ENCODE data around the gene UBXN4. TPM values are rescaled to one million over a fixed set of nuclear protein-coding genes. Genes with fewer than 3 reads are reported as not detected.

Gene UBXN4
- total RNA-seq, 1 donor from 2014 or later, result 36.6 TPM

DNA sequence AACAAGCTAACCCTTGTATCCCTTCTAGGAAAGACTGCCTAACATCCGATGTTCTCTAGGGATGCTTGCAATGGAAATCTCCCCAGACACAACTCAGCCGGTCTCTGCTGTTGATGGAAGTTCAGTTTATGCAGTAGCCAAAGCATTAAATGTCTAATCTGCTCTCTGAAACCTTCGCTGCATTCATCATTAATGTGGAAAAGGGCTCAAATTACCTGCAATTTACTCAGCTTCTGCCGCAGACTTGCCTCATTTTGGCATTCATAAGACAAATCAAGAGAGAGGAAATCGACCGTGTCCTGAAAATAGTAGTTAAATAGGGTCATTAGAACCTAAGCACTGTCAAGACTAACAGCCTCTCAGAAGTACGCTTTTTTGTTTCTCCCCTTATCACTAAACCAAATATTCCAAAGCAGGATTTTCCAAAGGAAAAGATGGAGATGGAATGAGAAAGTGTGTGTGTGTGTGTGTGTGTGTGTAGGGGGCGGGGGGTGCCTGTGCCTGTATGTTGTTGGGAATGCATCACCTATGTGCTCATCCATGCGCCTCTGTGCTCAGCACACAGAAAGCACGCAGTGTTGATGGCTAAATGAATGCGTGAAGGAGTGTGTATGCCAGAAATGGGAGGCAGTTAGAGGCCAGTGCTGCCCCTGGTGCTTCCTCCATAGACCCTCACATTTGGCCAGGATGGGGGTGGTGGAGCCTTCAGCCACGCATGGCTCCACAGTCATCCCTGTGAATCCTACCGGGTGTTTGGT, 87.9 kb downstream of the UBXN4 start:
- H3K4me3 ChIP-seq (ENCODE audit: low read depth, low read length), result no peak overlapping the region
- DNase-seq (ENCODE audit: low read depth), result no peak
- no peak for FAIRE-seq
- H3K36me3 ChIP-seq (ENCODE audit: control insufficient read depth, insufficient read depth, low read length), result no peaks in the 10 kb centered on the region
- no peaks in the 10 kb centered on the region for H3K27me3 ChIP-seq (ENCODE audit: control insufficient read depth, insufficient read depth, low read length)
- TF ChIP-seq, protein P1, sequence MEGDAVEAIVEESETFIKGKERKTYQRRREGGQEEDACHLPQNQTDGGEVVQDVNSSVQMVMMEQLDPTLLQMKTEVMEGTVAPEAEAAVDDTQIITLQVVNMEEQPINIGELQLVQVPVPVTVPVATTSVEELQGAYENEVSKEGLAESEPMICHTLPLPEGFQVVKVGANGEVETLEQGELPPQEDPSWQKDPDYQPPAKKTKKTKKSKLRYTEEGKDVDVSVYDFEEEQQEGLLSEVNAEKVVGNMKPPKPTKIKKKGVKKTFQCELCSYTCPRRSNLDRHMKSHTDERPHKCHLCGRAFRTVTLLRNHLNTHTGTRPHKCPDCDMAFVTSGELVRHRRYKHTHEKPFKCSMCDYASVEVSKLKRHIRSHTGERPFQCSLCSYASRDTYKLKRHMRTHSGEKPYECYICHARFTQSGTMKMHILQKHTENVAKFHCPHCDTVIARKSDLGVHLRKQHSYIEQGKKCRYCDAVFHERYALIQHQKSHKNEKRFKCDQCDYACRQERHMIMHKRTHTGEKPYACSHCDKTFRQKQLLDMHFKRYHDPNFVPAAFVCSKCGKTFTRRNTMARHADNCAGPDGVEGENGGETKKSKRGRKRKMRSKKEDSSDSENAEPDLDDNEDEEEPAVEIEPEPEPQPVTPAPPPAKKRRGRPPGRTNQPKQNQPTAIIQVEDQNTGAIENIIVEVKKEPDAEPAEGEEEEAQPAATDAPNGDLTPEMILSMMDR (IDR thresholded peaks at IDR 0.05; ENCODE audit: insufficient read depth, low read length, severe bottlenecking), result no peak

DNA sequence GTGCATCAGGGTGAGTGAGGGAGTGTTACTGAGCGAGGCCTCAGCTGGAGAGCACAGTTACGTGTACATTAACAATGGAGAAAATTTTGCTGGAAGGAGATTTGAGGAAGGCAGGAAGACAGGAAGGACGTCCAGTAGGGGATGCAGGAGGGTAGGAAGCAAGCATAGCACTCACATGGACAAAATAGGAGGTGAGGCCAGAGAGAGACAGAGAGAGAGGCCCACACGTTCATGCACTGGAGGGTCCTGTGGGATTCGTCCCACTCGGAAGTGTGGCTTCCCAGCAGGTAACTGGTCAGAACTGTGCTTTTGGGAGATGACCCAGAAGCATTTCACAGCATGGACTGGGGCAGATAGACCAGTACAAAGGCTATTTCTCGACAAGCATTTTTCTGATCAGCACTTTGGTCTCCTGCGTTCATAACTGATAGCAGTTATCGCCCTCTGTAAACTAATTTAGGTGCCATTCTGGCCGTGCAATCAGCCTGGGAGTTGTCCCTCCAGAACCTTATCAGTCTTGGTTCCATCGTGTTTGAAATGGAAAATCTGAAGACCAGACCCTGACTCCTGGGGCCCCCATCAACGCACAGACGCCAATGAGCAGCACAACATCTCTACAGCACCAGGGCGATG, 89.6 kb downstream of the UBXN4 start:
- TF ChIP-seq, protein P1 (IDR thresholded peaks at IDR 0.05; ENCODE audit: insufficient read depth, low read length, severe bottlenecking), result no peak
- Histone ChIP-seq H3K27me3 (ENCODE audit: control insufficient read depth, insufficient read depth, low read length) (no peaks in the 10 kb centered on the region), H3K4me3 (ENCODE audit: low read depth, low read length) (no peak overlapping the region), H3K36me3 (ENCODE audit: control insufficient read depth, insufficient read depth, low read length) (no peaks in the 10 kb centered on the region)
- FAIRE-seq (no peak), DNase-seq (ENCODE audit: low read depth) (no peak)

DNA sequence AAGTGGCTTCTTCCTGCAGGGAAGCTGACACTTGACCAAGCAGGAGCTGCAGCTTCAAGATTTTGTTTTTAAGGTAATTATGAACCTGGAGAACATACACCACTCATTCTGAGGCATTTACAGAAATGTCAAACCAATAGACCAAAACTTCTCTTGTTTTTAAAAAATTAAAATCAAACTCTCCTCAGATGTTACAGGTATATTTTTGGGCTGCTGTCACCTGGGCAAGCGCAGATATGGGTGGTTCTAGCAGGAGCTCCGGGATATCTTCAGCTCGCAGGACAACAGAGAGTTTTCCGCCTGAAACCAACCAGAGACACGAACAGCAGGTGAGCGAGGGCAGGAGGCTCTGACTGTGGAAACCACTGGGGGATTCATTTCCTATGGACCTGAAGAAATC, 91.2 kb downstream of the UBXN4 start:
- FAIRE-seq, result no peak
- TF ChIP-seq, protein P1 (IDR thresholded peaks at IDR 0.05; ENCODE audit: insufficient read depth, low read length, severe bottlenecking), result no peak

More for the DNA sequence above, 91.2 kb downstream of the UBXN4 start:
- no peak for DNase-seq (ENCODE audit: low read depth)
- H3K36me3 ChIP-seq (ENCODE audit: control insufficient read depth, insufficient read depth, low read length), result no peaks in the 10 kb centered on the region
- H3K27me3 ChIP-seq (ENCODE audit: control insufficient read depth, insufficient read depth, low read length), result no peaks in the 10 kb centered on the region
- no peak overlapping the region for H3K4me3 ChIP-seq (ENCODE audit: low read depth, low read length)

Other genes starting within 250 kb of the UBXN4 start
- gene ZRANB3, start 210.6 kb upstream of the UBXN4 start, total RNA-seq, result 2.8 and 5.5 TPM in 2 replicates
- 3.7 and 6.3 TPM in 2 replicates for gene R3HDM1, start 210.4 kb upstream of the UBXN4 start, total RNA-seq
- gene LCT, start 95.3 kb downstream of the UBXN4 start, total RNA-seq, result under 0.01 TPM in 1 of 2 replicates, not detected in the other
- 2.4 and 3.7 TPM in 2 replicates for gene MCM6, start 134.6 kb downstream of the UBXN4 start, total RNA-seq
- 106 and 111 TPM in 2 replicates for gene DARS1, start 243.8 kb downstream of the UBXN4 start, total RNA-seq